ENCODE measurements around the gene CABYR. TPM values are rescaled to one million over a fixed set of nuclear protein-coding genes. Genes with fewer than 3 reads are reported as not detected.

CABYR gene
- total RNA-seq, 2 experiments from 2014 or later = 0.46 to 0.83 TPM

DNA sequence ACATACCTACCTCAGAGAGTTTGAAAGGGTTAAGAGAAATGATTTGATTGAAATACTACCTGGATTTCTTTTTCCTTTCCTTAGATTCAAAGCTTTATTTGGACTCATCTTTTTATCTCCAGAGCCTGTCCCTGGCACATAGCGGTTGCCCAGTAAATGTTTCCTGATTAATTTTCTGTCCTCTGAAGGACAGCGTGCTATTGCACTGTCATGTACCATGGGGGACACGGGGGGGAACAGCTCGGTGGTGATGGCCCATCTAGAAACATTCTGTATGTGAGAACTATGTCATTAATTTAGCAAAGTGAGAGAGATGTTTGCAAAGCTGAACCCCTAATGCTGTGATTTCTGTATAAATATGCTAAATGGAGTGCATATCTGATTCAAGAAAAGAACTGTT, 26.4 kb upstream of the CABYR start:
- H3K36me3 Mint-ChIP-seq (ENCODE audit: low read depth) = peaks cover 12% of the 10 kb centered on the region
- H3K27me3 Mint-ChIP-seq = no peaks in the 10 kb centered on the region
- peaks cover 27% of the 10 kb centered on the region for H3K4me1 Mint-ChIP-seq
- H3K27ac Mint-ChIP-seq = no peak overlapping the region
- intact Hi-C loops (cut with DNase I, micrococcal nuclease) = no loop called here
- ATAC-seq (no peak), DNase-seq (no peak)
- H3K9me3 Mint-ChIP-seq (ENCODE audit: low read depth) = no peaks in the 10 kb centered on the region
- no peak overlapping the region for H3K4me3 Mint-ChIP-seq
- ChIA-PET POLR2A (no interaction called here), CTCF (interaction anchor here (1.9 kb wide), 1 partner anchor 57 kb away, joined by 5 read pairs; no protein-coding TSS in a partner anchor)

GRCh38 chr18:24112874-24113615, 25.8 kb upstream of the CABYR start:
- Mint-ChIP-seq H3K27me3 (no peaks in the 10 kb centered on the region), H3K4me1 (peaks cover 27% of the 10 kb centered on the region), H3K4me3 (no peak overlapping the region), H3K36me3 (ENCODE audit: low read depth) (peaks cover 14% of the 10 kb centered on the region), H3K9me3 (ENCODE audit: low read depth) (no peaks in the 10 kb centered on the region), H3K27ac (peak overlapping the region; percentile 24)
- POLR2A ChIA-PET = interaction anchor here (0.8 kb wide), 1 partner anchor 92 kb away, joined by 3 read pairs; no protein-coding TSS in a partner anchor
- ATAC-seq (peak; percentile 44), DNase-seq (peak; percentile 17)
- CTCF ChIA-PET = interaction anchor here (0.6 to 1.9 kb wide), 2 partner anchors 28 to 58 kb away, joined by 3 to 5 read pairs; no protein-coding TSS in a partner anchor
- intact Hi-C loops (cut with DNase I, micrococcal nuclease) = no loop called here

- CTCF ChIA-PET = interaction anchor here (0.5 to 1.6 kb wide), 8 partner anchors 31 to 294 kb away, joined by 3 to 4 read pairs (median 3); no protein-coding TSS in a partner anchor
- Mint-ChIP-seq H3K4me1 (peaks cover 30% of the 10 kb centered on the region), H3K9me3 (ENCODE audit: low read depth) (no peaks in the 10 kb centered on the region), H3K27me3 (no peaks in the 10 kb centered on the region), H3K36me3 (ENCODE audit: low read depth) (peaks cover 20% of the 10 kb centered on the region), H3K4me3 (no peak overlapping the region), H3K27ac (peak overlapping the region; percentile 40)
- POLR2A ChIA-PET = no interaction called here
- no peak for DNase-seq
- intact Hi-C loops (cut with DNase I, micrococcal nuclease) = loop anchor here in 1 of 2 experiments (5.0 kb wide), 4 partner anchors 38 to 303 kb away; no protein-coding TSS in a partner anchor
- no peak for ATAC-seq
These were observed 23.8 kb upstream of the CABYR start for GRCh38 chr18:24114924-24115549.

- ATAC-seq (peak; percentile 31), DNase-seq (no peak)
- H3K27me3 Mint-ChIP-seq = no peaks in the 10 kb centered on the region
- H3K27ac Mint-ChIP-seq = peak overlapping the region; percentile 40
- ChIA-PET POLR2A (no interaction called here), CTCF (interaction anchor here (0.6 to 2.9 kb wide), 8 partner anchors 31 to 295 kb away, joined by 3 to 13 read pairs (median 3); no protein-coding TSS in a partner anchor)
- intact Hi-C loops (cut with DNase I, micrococcal nuclease) = loop anchor here in 1 of 2 experiments (5.0 kb wide), 4 partner anchors 38 to 303 kb away; no protein-coding TSS in a partner anchor
- peaks cover 23% of the 10 kb centered on the region for H3K36me3 Mint-ChIP-seq (ENCODE audit: low read depth)
- no peak overlapping the region for H3K4me3 Mint-ChIP-seq
- H3K4me1 Mint-ChIP-seq = peaks cover 30% of the 10 kb centered on the region
- H3K9me3 Mint-ChIP-seq (ENCODE audit: low read depth) = no peaks in the 10 kb centered on the region
These were observed 23.2 kb upstream of the CABYR start for GRCh38 chr18:24115628-24116027.

DNA sequence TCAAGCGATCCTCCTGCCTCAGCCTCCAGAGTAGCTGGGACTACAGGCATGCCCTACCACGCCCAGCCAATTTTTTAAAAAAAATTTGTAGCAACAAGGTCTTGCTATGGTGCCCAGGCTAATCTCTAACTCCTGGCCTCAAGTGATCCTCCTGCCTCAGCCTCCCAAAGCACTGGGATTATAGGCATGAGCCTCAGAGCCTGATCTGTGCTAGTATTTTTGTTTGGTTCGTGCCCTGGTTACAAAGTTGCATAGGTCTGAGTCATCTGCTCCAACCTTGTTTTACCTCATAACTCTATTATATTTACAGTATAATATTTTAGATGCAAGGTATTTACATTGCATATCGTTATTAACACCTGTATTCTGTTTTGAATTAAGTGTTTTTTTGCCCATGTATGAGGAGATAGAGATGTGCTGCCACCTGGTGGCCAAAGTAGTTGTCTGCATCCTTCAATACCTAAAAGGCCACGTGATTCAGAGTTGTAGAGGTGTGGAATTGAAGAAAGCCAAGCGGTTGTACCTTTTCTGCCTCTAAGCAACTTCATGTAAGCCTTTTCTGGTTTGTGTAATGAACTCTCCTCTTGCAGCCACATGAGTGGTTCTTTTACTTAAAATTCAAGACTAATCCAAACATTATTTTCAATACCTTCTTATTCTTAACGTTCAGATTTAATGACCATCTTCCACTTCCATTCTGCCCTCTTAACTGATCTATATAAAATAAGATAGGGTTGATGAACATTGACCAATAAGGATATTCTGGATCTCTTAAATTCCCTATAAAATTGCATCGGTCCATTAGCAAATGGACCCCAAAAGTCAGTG, 19.9 kb upstream of the CABYR start:
- H3K4me3 Mint-ChIP-seq = no peak overlapping the region
- CTCF ChIA-PET = interaction anchor here (0.6 to 2.9 kb wide), 9 partner anchors 9 to 326 kb away, joined by 3 to 13 read pairs (median 3); no protein-coding TSS in a partner anchor
- peaks cover 20% of the 10 kb centered on the region for H3K4me1 Mint-ChIP-seq
- ATAC-seq = peak; percentile 81
- peaks cover 25% of the 10 kb centered on the region for H3K36me3 Mint-ChIP-seq (ENCODE audit: low read depth)
- POLR2A ChIA-PET = no interaction called here
- peak; percentile 87 for DNase-seq
- no peaks in the 10 kb centered on the region for H3K9me3 Mint-ChIP-seq (ENCODE audit: low read depth)
- no peak overlapping the region for H3K27ac Mint-ChIP-seq
- no peaks in the 10 kb centered on the region for H3K27me3 Mint-ChIP-seq
- intact Hi-C loops (cut with DNase I, micrococcal nuclease) = loop anchor here (1.0 to 5.0 kb wide), 13 partner anchors 42 to 497 kb away; partner anchors contain the start of gene TTC39C (in 1 of the 2)

DNA sequence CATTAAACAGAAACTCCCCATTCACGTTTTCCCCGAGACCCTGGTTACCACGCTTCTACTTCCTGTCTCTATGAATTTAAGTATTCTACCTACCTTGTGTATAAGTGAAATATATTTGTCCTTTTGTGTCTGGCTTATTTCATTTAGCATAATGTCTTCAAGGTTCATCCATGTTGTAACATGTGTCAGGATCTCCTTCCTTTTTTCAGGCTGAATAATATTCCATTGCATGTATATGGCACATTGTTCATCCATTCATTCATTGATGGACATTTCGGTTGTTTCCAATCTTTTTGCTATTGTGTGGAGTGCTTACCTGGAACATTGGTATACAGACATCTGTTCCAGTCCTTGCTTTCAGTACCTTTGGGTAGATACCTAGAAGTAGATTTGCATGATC, 18.2 kb upstream of the CABYR start:
- intact Hi-C loops (cut with DNase I, micrococcal nuclease) = no loop called here
- no peak overlapping the region for H3K4me3 Mint-ChIP-seq
- POLR2A ChIA-PET = no interaction called here
- H3K27ac Mint-ChIP-seq = no peak overlapping the region
- no peak for DNase-seq
- ATAC-seq = no peak
- H3K9me3 Mint-ChIP-seq (ENCODE audit: low read depth) = no peaks in the 10 kb centered on the region
- CTCF ChIA-PET = interaction anchor here (1.0 to 1.8 kb wide), 5 partner anchors 31 to 298 kb away, joined by 3 to 6 read pairs (median 4); no protein-coding TSS in a partner anchor
- no peaks in the 10 kb centered on the region for H3K27me3 Mint-ChIP-seq
- H3K36me3 Mint-ChIP-seq (ENCODE audit: low read depth) = peaks cover 28% of the 10 kb centered on the region
- H3K4me1 Mint-ChIP-seq = peaks cover 6% of the 10 kb centered on the region

DNA sequence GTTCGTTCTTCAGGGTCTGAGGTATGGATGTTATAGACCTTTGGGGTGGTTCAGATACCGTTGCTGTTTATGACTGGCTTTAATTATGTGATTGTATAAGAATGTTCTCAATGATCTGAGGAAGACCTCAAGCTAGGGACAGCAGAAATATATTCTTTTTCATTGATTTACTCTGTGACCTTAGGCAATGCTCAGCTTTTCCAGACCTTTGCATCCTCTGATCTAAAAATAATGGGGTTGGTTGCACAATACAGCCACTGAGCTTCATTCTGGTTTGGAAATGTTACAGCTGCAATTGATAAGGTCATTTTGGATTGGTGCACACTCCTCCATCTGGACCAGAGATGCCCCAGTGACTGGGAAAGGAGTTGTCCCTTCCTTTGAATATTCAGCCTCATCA, 17.2 kb upstream of the CABYR start:
- DNase-seq = no peak
- ATAC-seq = no peak
- Mint-ChIP-seq H3K27ac (no peak overlapping the region), H3K9me3 (ENCODE audit: low read depth) (no peaks in the 10 kb centered on the region), H3K4me3 (no peak overlapping the region), H3K4me1 (peaks cover 2% of the 10 kb centered on the region), H3K36me3 (ENCODE audit: low read depth) (peaks cover 23% of the 10 kb centered on the region), H3K27me3 (no peaks in the 10 kb centered on the region)
- intact Hi-C loops (cut with DNase I, micrococcal nuclease) = no loop called here
- CTCF ChIA-PET = interaction anchor here (1.0 to 1.2 kb wide), 3 partner anchors 32 to 299 kb away, joined by 3 to 4 read pairs (median 4); no protein-coding TSS in a partner anchor
- POLR2A ChIA-PET = no interaction called here

- no peak overlapping the region for H3K27ac Mint-ChIP-seq
- ChIA-PET CTCF (no interaction called here), POLR2A (interaction anchor here (0.6 kb wide), 1 partner anchor 75 kb away, joined by 6 read pairs; no protein-coding TSS in a partner anchor)
- no peak overlapping the region for H3K4me3 Mint-ChIP-seq
- H3K36me3 Mint-ChIP-seq (ENCODE audit: low read depth) = peaks cover 20% of the 10 kb centered on the region
- intact Hi-C loops (cut with DNase I, micrococcal nuclease) = no loop called here
- no peaks in the 10 kb centered on the region for H3K27me3 Mint-ChIP-seq
- no peaks in the 10 kb centered on the region for H3K9me3 Mint-ChIP-seq (ENCODE audit: low read depth)
- DNase-seq (no peak), ATAC-seq (no peak)
- no peaks in the 10 kb centered on the region for H3K4me1 Mint-ChIP-seq
These were observed 12.5 kb upstream of the CABYR start for GRCh38 chr18:24126155-24126961.

- Mint-ChIP-seq H3K36me3 (ENCODE audit: low read depth) (peaks cover 22% of the 10 kb centered on the region), H3K4me3 (no peak overlapping the region), H3K4me1 (no peaks in the 10 kb centered on the region), H3K27me3 (no peaks in the 10 kb centered on the region), H3K27ac (peak overlapping the region; percentile 5), H3K9me3 (ENCODE audit: low read depth) (no peaks in the 10 kb centered on the region)
- intact Hi-C loops (cut with DNase I, micrococcal nuclease) = no loop called here
- ChIA-PET CTCF (interaction anchor here (0.6 to 1.3 kb wide), 2 partner anchors 11 to 278 kb away, joined by 3 read pairs; partner anchors contain the start of gene CABYR), POLR2A (no interaction called here)
- ATAC-seq (no peak), DNase-seq (no peak)
These were observed 11.1 kb upstream of the CABYR start for GRCh38 chr18:24127735-24128134.

DNA sequence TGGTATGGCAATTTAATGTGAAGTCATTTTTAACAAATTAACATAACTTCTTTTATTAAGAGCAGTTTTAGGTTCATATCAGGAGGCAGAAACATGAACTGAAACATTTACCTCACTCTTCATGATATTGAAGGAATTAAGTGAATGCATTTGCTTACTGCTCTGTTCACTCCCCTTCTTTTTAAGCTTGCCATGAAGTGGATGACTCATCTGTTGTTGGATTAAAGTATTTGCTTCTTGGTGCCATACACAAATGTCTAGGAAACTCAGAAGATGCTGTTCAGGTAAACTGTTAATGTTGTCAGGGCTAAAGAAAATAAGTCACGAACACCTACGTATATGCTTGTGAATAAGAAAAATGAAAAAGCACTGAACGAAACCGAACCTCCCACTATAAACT, 10.2 kb upstream of the CABYR start:
- intact Hi-C loops (cut with DNase I, micrococcal nuclease) = no loop called here
- Mint-ChIP-seq H3K4me1 (no peaks in the 10 kb centered on the region), H3K36me3 (ENCODE audit: low read depth) (peaks cover 22% of the 10 kb centered on the region), H3K27ac (no peak overlapping the region), H3K9me3 (ENCODE audit: low read depth) (no peaks in the 10 kb centered on the region), H3K27me3 (no peaks in the 10 kb centered on the region), H3K4me3 (no peak overlapping the region)
- DNase-seq (no peak), ATAC-seq (no peak)
- CTCF ChIA-PET = interaction anchor here (1.3 kb wide), 1 partner anchor 10 kb away, joined by 3 read pairs; the partner anchor contains the start of gene CABYR
- POLR2A ChIA-PET = no interaction called here

Measured in activated CD4-positive, alpha-beta T cell treated with anti-CD3 and anti-CD28 coated beads for 36 hours (primary cell).